Body of pancreas (tissue), 4 donors: Measurements from ENCODE around the gene PSMD1. TPM values are rescaled to one million over a fixed set of nuclear protein-coding genes. Genes with fewer than 3 reads are reported as not detected.

Source experiments
- ATAC-seq: fragments of 150-250 bp; one replicate; pipeline ENCODE4 v1.9.1; 2016
- DNase-seq, 4 donors: peaks; one replicate each; pipeline ENCODE4 v3.0.0-alpha.2; 2019
- H3K27ac ChIP-seq, 4 donors: fragments of 200-600 bp; sonication (generic); 1 replicate in 3 of 4; 2 replicates in 1 of 4; pipeline versions ENCODE4 v1.5.1 to v1.6.1; 2016 to 2019; ENCODE audit warnings: mild to moderate bottlenecking in 1 of 4, mixed read lengths in 1 of 4, moderate library complexity in 1 of 4
- H3K27me3 ChIP-seq, 2 donors: fragments of 200-600 bp; sonication (generic); one replicate each; pipeline ENCODE4 v1.6.0; 2016; ENCODE audit warnings: mild to moderate bottlenecking in 1 of 2
- H3K36me3 ChIP-seq, 2 donors: fragments of 200-600 bp; sonication (generic); replicated peaks in 1 of 2; 2 replicates each; pipeline ENCODE4 v1.5.1; 2016; ENCODE audit warnings: low read depth in 2 of 2; ENCODE audit not compliant: insufficient read depth in 1 of 2
- H3K4me1 ChIP-seq: fragments of 200-600 bp; sonication (generic); one replicate; pipeline ENCODE4 v1.6.0; 2016
- H3K4me3 ChIP-seq, 2 donors: fragments of 200-600 bp; sonication (generic); 1 replicate in 1 of 2; 2 replicates in 1 of 2; pipeline ENCODE4 v1.5.1; 2016 to 2019
- H3K9me3 ChIP-seq, 3 donors: fragments of 200-600 bp; sonication (generic); 1 replicate in 2 of 3; 2 replicates in 1 of 3; pipeline ENCODE4 v1.5.1; 2016
- POLR2A ChIP-seq, 3 donors: fragments of 450-650 bp; IDR thresholded peaks; one replicate each; pipeline ENCODE4 v1.6.1; 2016; ENCODE audit warnings: antibody characterized with exemption in 3 of 3, mild to moderate bottlenecking in 2 of 3
- WGBS, 2 donors: methylation state at CpG; one replicate each; pipeline ENCODE4 v1.1.5; 2017; 5-methylcytosine and 5-hydroxymethylcytosine counted together
- intact Hi-C: fragments of 100-400 bp; cut with DNase I; formaldehyde crosslinking; loops from one replicate; pipeline ENCODE4 v1.15.1; 2023
- total RNA-seq, 2 donors: library from RNA; depleted of rRNA; stranded (reverse); fragments of >200 nt; gene quantifications; one replicate each; pipeline ENCODE4 v1.1.0, GENCODE V29; 2016
- TF ChIP-seq, protein P1 (sequence below), 7 experiments: fragments of 450-650 bp in 4 of 7; fragments of 200-600 bp in 3 of 7; sonication (generic) in 3 of 7; IDR thresholded peaks; one replicate each; pipeline ENCODE4 v1.5.1; 2016 to 2019; ENCODE audit warnings: antibody characterized with exemption in 7 of 7

PSMD1 gene
- total RNA-seq, 2 donors from 2014 or later, result 20.5 to 27.4 TPM

DNA sequence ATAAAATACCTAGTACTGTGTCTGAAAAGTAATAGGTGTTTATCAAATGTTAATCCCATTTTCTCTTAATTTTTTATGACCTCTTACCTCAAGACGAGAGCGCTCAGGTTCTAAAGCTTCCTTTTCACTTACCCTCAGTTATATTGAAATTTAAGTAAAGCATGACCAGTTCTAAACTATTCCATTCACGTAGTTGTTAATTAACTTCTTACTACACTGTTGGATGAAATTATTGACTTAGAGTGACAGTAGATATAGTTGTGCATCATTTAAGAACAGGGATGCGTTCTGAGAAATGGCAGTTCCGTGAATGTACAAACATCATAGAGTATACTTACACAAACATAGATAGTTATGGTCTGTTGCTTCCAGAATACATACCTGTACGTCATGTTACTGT, 88.2 kb downstream of the PSMD1 start:
- ATAC-seq (no peak), DNase-seq (no peak)
- no peaks in the 10 kb centered on the region for H3K4me1 ChIP-seq
- peaks cover 0 to 4% of the 10 kb centered on the region in 2 donors for H3K36me3 ChIP-seq
- no peak overlapping the region for H3K4me3 ChIP-seq
- H3K27ac ChIP-seq, result no peak overlapping the region
- 93 to 94% methylated on average over 6 of the region's 6 CpGs for WGBS, 2 donors
- no peaks in the 10 kb centered on the region for H3K9me3 ChIP-seq
- no peaks in the 10 kb centered on the region for H3K27me3 ChIP-seq
- TF ChIP-seq, protein P1, sequence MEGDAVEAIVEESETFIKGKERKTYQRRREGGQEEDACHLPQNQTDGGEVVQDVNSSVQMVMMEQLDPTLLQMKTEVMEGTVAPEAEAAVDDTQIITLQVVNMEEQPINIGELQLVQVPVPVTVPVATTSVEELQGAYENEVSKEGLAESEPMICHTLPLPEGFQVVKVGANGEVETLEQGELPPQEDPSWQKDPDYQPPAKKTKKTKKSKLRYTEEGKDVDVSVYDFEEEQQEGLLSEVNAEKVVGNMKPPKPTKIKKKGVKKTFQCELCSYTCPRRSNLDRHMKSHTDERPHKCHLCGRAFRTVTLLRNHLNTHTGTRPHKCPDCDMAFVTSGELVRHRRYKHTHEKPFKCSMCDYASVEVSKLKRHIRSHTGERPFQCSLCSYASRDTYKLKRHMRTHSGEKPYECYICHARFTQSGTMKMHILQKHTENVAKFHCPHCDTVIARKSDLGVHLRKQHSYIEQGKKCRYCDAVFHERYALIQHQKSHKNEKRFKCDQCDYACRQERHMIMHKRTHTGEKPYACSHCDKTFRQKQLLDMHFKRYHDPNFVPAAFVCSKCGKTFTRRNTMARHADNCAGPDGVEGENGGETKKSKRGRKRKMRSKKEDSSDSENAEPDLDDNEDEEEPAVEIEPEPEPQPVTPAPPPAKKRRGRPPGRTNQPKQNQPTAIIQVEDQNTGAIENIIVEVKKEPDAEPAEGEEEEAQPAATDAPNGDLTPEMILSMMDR (IDR thresholded peaks at IDR 0.05), result no peak
- TF ChIP-seq POLR2A (IDR thresholded peaks at IDR 0.05), result no peak
- intact Hi-C loops, result no loop called here

DNA sequence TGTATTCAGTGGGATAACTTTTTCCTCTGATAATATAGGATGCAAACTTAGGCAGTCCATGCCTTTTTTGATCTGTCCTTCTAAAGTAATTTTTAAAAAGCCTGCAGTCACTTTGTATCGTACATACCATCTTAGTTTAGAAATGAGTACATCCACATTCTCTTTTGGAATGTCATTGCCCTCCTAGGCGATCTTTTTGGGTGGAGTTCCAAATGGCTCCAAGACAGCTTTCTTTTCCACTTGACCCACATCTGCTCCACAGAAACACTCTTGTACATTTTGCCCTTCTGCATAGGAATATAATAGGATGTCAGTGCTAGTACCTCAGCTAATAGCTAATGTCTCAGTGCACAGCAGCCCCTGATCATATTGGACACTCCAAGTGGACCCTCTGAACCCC, 90.0 kb downstream of the PSMD1 start:
- WGBS, 2 donors, result 84 to 94% methylated on average over 2 of the region's 2 CpGs
- no peak overlapping the region for H3K27ac ChIP-seq

DNA sequence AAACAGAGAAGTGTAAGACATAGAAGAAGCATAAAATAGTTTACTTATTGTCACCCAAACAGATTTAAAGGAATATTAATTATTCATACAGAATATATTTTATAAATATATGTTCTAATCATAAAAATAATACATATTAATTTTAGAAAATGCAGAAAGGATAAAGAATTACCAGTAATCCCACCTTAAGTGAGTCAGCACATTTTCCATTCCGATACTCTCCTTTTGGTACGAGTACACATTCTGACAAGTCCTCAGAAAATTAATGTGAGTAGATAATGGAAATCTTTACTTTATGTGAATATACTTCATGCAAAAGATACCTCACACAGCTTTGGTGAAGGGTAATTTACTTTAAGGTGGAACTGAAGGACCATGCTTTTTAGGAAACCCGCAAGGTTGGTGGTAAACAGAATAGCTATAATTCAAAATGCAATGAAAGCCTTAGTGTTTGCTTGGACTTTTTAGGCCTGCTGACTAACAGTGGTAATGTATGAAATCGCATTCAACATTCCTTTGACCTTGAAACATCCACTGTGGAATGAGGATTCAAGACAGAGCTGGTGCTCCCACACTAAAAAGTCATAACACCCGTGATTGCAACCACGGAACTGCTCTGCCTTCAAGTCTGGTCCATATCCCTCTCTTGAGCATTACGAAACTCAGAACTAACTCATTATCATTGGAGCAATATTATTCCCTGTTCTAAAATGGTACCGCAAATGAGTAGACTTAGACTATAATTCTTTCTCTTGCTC, 96.3 kb downstream of the PSMD1 start:
- ATAC-seq, result no peak
- H3K36me3 ChIP-seq, result peaks cover 0 to 7% of the 10 kb centered on the region in 2 donors
- H3K27ac ChIP-seq, result no peak overlapping the region
- no peaks in the 10 kb centered on the region for H3K4me1 ChIP-seq
- 83 to 86% methylated on average over 8 of the region's 8 CpGs for WGBS, 2 donors
- TF ChIP-seq POLR2A (IDR thresholded peaks at IDR 0.05), result no peak
- TF ChIP-seq, protein P1 (IDR thresholded peaks at IDR 0.05), result no peak
- intact Hi-C loops, result no loop called here
- no peak for DNase-seq
- H3K9me3 ChIP-seq, result no peaks in the 10 kb centered on the region
- no peak overlapping the region for H3K4me3 ChIP-seq
- H3K27me3 ChIP-seq, result no peaks in the 10 kb centered on the region

More for the DNA sequence above, 90.0 kb downstream of the PSMD1 start:
- no peak for ATAC-seq
- DNase-seq, result no peak
- H3K36me3 ChIP-seq, result peaks cover 0 to 6% of the 10 kb centered on the region in 2 donors
- no peaks in the 10 kb centered on the region for H3K9me3 ChIP-seq
- TF ChIP-seq, protein P1 (IDR thresholded peaks at IDR 0.05), result no peak
- no peak for TF ChIP-seq POLR2A (IDR thresholded peaks at IDR 0.05)
- intact Hi-C loops, result no loop called here
- no peaks in the 10 kb centered on the region for H3K27me3 ChIP-seq
- no peak overlapping the region for H3K4me3 ChIP-seq
- H3K4me1 ChIP-seq, result no peaks in the 10 kb centered on the region

DNA sequence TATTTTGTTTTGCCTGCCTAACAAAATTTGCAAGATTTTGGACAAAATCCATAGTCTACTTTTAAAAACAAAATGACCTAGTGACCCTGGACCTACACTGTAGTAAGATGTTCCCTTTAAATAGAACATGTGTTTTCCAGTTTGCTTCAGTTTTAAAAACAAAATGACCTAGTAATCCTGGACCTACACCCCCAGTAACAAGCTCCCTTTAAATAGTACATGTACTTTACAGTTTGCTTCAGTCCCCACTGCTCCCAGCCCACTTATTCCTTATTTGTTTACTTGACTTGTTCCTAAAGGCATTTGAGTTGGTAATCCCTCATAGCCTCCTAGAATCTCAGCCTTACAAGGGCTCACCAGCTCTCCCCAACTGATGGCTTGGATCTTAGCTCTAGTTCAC, 102.6 kb downstream of the PSMD1 start:
- H3K27me3 ChIP-seq, result no peaks in the 10 kb centered on the region
- no peak for DNase-seq
- no peak overlapping the region for H3K27ac ChIP-seq
- no peak overlapping the region for H3K4me3 ChIP-seq
- no peak for TF ChIP-seq POLR2A (IDR thresholded peaks at IDR 0.05)
- TF ChIP-seq, protein P1 (IDR thresholded peaks at IDR 0.05), result no peak
- H3K4me1 ChIP-seq, result no peaks in the 10 kb centered on the region
- intact Hi-C loops, result no loop called here
- H3K36me3 ChIP-seq, result peaks cover 0 to 5% of the 10 kb centered on the region in 2 donors
- no peak for ATAC-seq
- no peaks in the 10 kb centered on the region for H3K9me3 ChIP-seq

DNA sequence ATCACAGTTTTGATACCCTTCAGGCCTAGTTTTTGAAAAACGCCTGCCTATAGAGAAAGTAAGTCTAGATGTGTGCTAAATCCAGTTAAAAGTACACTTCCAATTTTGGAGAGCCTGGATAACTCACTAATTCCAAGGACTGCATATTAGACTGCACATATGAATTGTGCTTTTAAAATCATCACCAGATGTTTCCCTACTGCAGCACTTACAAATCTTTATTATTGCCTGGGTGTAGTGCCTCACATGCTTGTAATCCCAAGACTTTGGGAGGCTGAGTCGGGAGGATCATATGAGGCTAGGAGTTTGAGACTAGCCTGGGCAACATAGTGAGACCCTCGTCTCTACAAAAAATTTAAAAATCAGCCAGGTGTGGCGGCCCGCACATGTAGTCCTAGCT, 104.0 kb downstream of the PSMD1 start:
- TF ChIP-seq, protein P1 (IDR thresholded peaks at IDR 0.05), result no peak
- ATAC-seq (no peak), DNase-seq (no peak)
- no peaks in the 10 kb centered on the region for H3K27me3 ChIP-seq
- 89 to 94% methylated on average over 5 of the region's 5 CpGs for WGBS, 2 donors
- no peak overlapping the region for H3K4me3 ChIP-seq
- no peaks in the 10 kb centered on the region for H3K4me1 ChIP-seq
- H3K36me3 ChIP-seq, result peaks cover 0 to 2% of the 10 kb centered on the region in 2 donors
- intact Hi-C loops, result no loop called here
- H3K27ac ChIP-seq, result no peak overlapping the region
- no peaks in the 10 kb centered on the region for H3K9me3 ChIP-seq
